Left ventricle myocardium inferior (tissue), 1 donor: Measurements from ENCODE around the gene GLCCI1. TPM values are rescaled to one million over a fixed set of nuclear protein-coding genes. Genes with fewer than 3 reads are reported as not detected.

Experiments used
- DNase-seq: peaks from one replicate; pipeline ENCODE4 v3.0.0-alpha.2; 2020
- H3K27ac ChIP-seq: fragments of 200-600 bp; replicated peaks from 2 replicates; pipeline ENCODE4 v1.8.0; 2021
- H3K27me3 ChIP-seq: fragments of 200-600 bp; 2 replicates; pipeline ENCODE4 v1.8.0; 2021; ENCODE audit warnings: low read depth
- H3K36me3 ChIP-seq: fragments of 200-600 bp; 2 replicates; pipeline ENCODE4 v1.8.0; 2021
- H3K4me1 ChIP-seq: fragments of 200-600 bp; 2 replicates; pipeline ENCODE4 v1.8.0; 2021
- H3K4me3 ChIP-seq: fragments of 200-600 bp; 2 replicates; pipeline ENCODE4 v1.8.0; 2021; ENCODE audit warnings: mild to moderate bottlenecking, moderate library complexity
- H3K9me3 ChIP-seq: fragments of 200-600 bp; replicated peaks from 2 replicates; pipeline ENCODE4 v1.8.0; 2021
- CTCF ChIP-seq: fragments of 200-600 bp; IDR thresholded peaks from 2 replicates; pipeline ENCODE4 v1.8.0; 2021; ENCODE audit warnings: antibody characterized with exemption, mild to moderate bottlenecking, borderline replicate concordance
- intact Hi-C: fragments of 100-400 bp; cut with micrococcal nuclease; formaldehyde crosslinking; loops from one replicate; pipeline ENCODE4 v1.11.0; 2022
- total RNA-seq: library from RNA; stranded (reverse); fragmentation: NEBNext Ultra II Directional; extraction: Animal tissue kit (Norgen Biotek cat#: 25700); gene quantifications from one replicate; pipeline ENCODE4 v1.2.1, GENCODE V29; 2021
- donor health status: DM: no; HTN: yes; CAD: no; lungs with severe emphysema.

The GLCCI1 gene
- total RNA-seq, 1 donor from 2014 or later: 5.8 TPM

- TF ChIP-seq CTCF: no peak
- intact Hi-C loops: no loop called here
- DNase-seq: no peak
- Histone ChIP-seq H3K4me3 (no peak overlapping the region), H3K36me3 (peaks cover 8% of the 10 kb centered on the region), H3K27ac (no peak overlapping the region), H3K27me3 (no peaks in the 10 kb centered on the region), H3K9me3 (no peaks in the 10 kb centered on the region), H3K4me1 (no peaks in the 10 kb centered on the region)
Measured at GRCh38 chr7:8112685-8113084, 144.1 kb downstream of the GLCCI1 start.

DNA sequence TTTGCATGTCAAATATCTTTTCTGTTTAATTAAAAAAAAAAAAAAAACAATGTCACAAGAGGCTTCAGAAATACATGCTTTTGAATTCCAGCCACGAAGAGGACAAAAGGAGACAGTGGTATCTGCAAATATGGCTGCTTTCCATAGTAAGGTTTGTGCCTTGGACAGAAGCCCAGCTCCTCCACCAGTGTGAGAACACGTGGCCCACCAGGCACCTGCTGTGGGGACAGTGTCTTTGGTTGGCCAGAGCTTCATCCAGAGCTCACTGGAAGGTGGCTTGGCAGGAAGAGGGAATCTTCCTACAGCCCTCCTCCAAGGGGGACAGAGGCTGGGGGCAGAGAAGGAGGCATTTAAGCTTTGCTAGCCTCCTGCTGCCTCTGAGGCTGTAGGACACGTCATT lies 144.6 kb downstream of the GLCCI1 start:
- no peak for TF ChIP-seq CTCF
- no peak overlapping the region for H3K27ac ChIP-seq
- H3K4me1 ChIP-seq: no peaks in the 10 kb centered on the region
- peak; percentile 25 for DNase-seq
- intact Hi-C loops: no loop called here
- peaks cover 8% of the 10 kb centered on the region for H3K36me3 ChIP-seq
- H3K27me3 ChIP-seq: no peaks in the 10 kb centered on the region
- no peak overlapping the region for H3K4me3 ChIP-seq
- H3K9me3 ChIP-seq: no peaks in the 10 kb centered on the region

- no peak overlapping the region for H3K27ac ChIP-seq
- intact Hi-C loops: no loop called here
- TF ChIP-seq CTCF: no peak
- no peaks in the 10 kb centered on the region for H3K27me3 ChIP-seq
- peaks cover 14% of the 10 kb centered on the region for H3K36me3 ChIP-seq
- H3K9me3 ChIP-seq: no peaks in the 10 kb centered on the region
- DNase-seq: no peak
- H3K4me3 ChIP-seq: no peak overlapping the region
- no peaks in the 10 kb centered on the region for H3K4me1 ChIP-seq
Measured at GRCh38 chr7:8114175-8114574, 145.6 kb downstream of the GLCCI1 start.

GRCh38 chr7:8115547-8116402 lies 147.2 kb downstream of the GLCCI1 start:
- TF ChIP-seq CTCF: no peak
- Histone ChIP-seq H3K27me3 (no peaks in the 10 kb centered on the region), H3K27ac (no peak overlapping the region), H3K36me3 (peaks cover 26% of the 10 kb centered on the region), H3K9me3 (no peaks in the 10 kb centered on the region), H3K4me3 (no peak overlapping the region), H3K4me1 (no peaks in the 10 kb centered on the region)
- DNase-seq: no peak
- intact Hi-C loops: no loop called here

- Histone ChIP-seq H3K9me3 (no peaks in the 10 kb centered on the region), H3K4me3 (no peak overlapping the region), H3K36me3 (peaks cover 34% of the 10 kb centered on the region), H3K4me1 (no peaks in the 10 kb centered on the region), H3K27ac (no peak overlapping the region), H3K27me3 (no peaks in the 10 kb centered on the region)
- intact Hi-C loops: no loop called here
- no peak for TF ChIP-seq CTCF
- no peak for DNase-seq
Measured at GRCh38 chr7:8117195-8117594, 148.6 kb downstream of the GLCCI1 start.
